HG03095 (cell line): ENCODE measurements around the gene NMBR.
"Not testable (repeated sequence)": the region's sequence is repeated elsewhere in the genome, so short reads cannot be mapped to it uniquely, and the experiment has no call there.

Experiments
- ATAC-seq: cut with Tn5 transposase; IDR thresholded peaks from one replicate; pipeline ENCODE4 v1.9.1; 2021; ENCODE audit warnings: moderate library complexity; ENCODE audit not compliant: unreplicated experiment

The NMBR gene

DNA sequence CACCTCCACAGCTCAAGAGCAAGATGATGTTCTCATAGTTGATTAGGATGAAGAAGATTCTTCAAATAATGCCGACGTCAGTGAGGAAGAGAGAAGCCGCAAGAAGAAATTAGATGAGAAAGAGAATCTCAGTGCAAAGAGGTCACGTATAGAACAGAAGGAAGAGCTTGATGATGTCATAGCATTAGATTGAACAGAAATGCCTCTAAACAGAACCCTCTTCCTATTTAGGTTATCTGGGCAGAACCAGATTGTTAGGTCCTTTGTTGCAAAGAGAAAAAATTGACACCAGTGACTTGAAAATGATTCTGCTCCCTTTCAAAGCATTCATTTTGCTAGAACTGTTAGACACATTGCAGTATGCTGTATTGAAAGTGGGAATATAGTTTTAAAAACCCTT, 84.1 kb downstream of the NMBR start:
- ATAC-seq, result not testable (repeated sequence)

DNA sequence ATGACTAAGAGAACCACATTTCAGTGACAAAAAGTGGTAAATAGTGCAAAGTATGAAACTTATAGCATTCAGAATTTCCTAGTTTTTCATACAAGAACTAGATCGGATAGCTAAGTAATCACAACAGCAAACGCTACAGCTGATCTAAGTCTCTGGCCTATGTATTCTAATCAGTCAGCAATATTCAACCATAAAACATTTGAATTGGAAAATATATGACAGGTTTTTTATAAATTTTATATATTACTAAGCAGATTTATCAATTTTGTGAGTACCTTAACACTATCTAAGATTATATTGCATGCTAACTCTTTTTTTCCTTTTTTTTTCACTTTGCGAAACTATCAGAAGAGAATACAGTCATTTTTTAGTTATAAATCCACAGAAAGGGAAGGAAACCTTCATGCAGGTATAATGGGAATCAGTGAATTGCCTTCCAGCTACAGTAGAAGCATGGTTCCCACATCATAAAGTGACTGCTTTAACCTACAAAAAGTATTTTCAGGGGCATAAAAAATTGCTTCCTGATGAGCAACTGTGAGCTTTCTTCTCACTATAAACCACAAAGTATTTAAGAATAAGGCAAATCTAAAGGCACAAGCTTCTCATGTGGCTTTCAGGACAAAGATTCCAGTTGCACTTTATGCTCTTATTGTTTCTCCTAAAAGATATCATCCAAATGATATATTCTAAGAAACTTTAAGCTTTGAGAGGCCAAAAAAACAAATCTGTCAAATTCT, 88.2 kb downstream of the NMBR start:
- ATAC-seq, result no peak

DNA sequence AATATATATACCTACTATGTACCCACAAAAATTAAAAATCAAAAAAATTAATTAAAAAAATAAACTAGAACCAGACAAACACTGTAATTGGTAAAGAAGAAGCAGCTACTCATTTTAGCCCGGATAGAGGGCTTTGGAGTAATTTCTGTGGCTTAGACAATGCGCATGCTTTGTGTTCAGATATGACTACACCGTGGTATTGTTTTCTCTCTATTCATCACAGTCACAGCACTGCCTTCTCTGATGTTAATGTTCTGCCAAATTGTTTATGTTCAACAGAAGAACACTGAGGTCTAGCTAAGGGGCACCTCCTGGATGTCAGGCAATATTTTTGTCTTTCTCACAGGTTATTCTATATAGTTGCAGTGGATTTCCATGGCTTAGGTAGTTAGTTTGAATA, 91.7 kb downstream of the NMBR start:
- peak; percentile 74 for ATAC-seq

DNA sequence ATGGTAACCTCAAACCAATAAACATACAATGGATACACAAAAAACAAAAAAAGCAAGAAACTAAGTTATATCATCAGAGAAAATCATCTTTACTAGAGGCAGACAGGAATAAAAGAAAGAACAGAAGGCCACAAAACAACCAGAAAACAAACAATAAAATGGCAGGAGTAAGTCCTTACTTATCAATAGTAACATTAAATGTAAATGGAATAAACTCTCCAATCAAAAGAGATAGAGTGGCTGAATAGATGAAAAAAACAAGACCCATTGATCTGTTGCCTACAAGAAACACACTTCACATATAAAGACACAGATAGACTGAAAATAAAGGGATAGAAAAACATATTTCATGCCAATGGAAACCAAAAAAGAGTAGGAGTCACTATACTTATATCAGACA, 95.5 kb downstream of the NMBR start:
- no peak for ATAC-seq

DNA sequence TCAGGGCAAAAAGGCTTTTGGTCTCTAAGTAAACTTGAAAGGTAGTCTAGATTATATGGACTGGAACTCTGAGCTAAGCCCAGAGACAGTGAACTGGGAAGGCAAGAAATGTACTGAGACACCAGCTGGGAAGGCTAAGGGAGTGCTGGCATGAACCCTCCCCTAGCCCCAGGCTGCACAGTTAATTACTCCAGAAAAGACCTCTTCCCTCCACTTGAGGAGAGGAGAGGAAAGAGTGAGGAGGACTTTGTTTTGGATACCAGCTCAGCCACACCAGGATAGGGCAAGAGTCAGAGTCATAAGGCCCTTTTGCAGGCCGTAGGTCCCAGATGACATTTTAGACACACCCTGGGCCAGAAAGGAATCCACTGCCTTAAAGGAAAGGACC, 98.3 kb downstream of the NMBR start:
- no peak for ATAC-seq

DNA sequence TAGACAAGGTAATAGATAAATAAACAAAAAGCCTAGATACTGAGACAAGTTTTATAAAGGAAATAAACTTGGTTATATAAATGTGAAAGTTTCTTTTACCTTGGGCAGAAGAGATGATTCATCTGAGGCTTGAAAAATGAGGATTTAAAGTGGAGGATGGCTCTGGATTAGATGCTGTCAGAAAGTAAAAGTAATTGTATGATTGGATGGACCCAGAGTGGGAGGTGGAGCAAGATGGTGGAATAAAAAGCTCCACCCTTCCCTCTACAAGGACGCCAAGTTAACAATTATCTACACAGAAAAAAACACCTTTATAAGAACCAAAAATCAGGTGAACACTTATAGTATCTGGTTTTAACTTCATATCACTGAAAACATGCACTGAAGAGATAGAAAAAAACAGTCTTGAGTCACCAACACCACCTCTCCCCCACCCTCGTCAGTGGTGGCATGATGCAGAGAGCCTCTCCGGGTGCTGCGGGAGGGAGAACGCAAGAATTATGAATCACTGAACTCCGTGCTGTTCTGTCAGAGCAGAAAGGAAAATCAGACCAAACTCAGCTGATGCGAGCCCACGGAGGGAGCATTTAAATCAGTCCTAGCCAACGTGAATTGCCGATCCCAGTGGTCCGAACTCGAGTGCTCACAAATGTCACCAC, 98.9 kb downstream of the NMBR start:
- ATAC-seq, result no peak

DNA sequence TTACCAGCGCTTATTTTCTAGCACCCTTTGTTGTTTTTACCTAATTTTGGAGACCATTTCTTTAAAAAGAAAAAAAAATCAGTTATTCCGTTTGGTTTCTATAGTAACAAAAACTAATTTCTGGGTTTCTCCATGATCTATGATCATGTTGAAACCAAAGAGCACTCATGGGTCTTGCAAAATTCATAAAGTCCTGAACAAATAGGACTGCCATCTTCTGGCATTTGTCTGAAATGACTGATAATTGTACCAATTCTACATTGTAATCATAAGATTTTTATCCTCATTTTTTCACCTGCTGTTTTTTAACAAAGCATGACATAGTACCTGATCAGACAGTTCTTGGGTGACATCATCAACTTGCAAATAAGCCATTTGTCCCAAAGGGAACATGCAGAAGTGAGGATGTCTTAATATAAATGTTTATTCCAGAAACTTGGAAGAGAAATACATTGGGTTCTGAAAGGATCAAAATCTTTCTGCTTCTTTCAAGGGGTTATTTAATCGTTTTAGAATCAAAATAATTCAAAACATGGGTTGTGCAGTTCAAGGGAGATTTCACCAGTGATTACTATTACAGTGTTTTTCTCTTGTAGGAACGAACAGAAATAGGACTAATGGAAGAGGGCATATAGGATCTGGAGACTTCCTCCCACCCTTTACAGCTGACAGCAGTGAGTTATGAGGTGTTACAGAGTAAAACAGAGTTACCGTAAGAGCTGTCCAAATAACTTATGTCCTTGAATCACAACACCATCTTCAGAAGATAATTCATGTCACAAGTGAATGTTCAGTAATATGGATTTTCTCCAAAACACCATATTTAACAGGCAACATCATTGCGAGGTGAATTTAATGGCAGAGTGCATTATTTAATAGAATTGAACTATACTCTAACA, 101.3 kb downstream of the NMBR start:
- no peak for ATAC-seq

DNA sequence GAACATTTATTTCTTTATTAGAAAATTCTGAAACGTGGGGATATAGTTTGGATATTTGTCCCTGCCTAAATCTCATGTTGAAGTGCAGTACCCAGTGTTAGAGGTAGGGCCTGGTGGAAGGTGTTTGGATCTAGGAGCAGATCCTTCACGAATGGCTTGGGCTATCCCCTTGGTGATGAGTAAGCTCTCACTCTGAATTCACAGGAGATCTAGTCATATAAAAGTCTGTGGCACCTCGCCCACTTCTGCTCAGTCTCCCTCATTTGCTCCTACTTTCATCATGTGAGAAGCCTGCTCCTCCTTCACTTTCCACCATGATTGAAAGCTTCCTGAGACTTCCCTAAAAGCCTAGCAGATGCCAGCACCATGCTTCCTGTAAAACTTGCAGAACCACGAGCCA, 111.0 kb downstream of the NMBR start:
- ATAC-seq, result no peak

DNA sequence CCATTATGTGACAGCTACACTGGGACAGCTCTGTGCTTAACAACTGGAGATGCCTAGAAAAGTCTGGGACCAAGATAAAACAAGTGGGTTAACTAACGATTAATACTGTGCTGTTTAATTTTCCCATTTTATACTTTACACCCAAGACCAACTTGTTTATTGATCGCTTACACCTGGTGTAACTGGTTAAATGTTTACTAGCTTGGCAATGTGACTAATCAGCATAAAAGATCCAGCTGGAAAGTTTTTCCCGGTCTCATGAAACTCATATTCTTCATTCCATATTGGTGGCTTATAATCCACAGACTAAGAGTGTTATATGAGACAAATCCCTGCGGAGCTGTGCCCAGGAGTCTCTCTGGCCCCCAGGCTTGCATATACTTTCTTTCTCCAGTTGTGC, 115.9 kb downstream of the NMBR start:
- ATAC-seq, result no peak

DNA sequence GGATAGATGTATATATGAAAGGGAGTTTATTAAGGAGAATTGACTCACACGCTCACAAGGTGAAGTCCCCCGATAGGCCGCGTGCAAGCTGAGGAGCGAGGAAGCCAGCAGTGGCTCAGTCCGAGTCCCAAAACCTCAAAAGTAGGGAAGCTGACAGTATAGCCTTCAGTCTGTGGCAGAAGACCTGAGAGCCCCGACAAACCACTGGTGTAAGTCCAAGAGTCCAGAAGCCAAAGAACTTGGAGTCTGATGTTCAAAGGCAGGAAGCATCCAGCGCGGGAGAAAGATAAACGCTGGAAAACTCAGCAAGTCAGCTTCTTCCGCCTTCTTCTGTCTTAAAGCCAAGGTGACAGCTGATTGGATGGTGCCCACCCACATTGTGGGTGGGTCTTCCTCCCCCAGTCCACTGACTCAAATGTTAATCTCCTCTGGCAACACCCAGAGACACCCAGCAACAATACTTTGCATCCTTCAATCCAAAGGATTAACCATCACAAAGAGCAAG, 116.8 kb downstream of the NMBR start:
- ATAC-seq, result no peak

DNA sequence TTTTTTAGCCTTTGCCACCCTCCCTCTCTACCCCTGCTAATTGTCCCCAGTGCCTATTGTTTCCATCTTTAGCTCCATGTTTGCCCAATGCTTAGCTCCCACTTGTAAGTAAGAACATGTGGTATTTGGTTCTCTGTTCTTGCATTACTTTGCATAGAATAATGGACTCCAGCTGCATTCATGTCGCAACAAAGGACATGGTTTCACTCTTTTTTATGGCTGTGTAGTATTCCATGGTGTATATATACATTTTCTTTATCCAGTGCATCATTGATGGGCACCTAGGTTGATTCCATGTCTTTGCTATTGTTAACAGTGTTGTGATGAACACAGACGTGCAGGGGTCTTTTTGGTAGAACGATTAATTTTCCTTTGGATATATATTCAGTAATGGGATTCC, 118.4 kb downstream of the NMBR start:
- ATAC-seq, result no peak

DNA sequence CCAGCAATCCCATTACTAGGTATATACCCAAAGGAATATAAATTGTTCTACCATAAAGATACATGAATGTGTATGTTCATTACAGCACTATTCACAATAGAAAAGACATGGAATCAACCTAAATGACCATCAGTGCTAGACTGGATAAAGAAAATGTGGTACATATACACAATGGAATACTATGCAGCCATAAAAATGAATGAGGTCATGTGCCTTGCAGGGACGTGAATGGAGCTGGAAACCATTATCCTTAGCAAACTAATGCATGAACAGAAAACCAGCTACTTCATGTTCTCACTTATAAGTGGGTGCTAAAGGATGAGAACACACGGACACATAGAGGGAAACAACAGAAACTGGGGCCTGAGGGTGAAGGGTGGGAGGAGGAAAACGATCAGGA, 119.1 kb downstream of the NMBR start:
- ATAC-seq, result not testable (repeated sequence)

DNA sequence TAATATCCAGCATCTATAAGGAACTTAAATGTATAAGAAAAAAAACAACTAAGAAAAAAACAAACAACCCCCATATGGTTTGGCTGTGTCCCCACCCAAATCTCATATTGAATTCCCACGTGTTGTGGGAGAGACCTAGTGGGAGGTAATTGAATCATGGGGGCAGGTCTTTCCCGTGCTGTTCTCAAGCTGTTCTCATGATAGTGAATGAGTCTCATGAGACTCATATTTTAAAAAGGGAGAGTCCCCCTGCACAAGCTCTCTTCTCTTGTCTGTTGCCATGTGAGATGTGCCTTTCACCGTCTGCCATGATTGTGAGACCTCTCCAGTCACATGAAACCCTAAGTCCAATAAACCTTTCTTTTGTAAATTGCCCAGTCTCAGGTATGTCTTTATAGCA, 119.8 kb downstream of the NMBR start:
- no peak for ATAC-seq

DNA sequence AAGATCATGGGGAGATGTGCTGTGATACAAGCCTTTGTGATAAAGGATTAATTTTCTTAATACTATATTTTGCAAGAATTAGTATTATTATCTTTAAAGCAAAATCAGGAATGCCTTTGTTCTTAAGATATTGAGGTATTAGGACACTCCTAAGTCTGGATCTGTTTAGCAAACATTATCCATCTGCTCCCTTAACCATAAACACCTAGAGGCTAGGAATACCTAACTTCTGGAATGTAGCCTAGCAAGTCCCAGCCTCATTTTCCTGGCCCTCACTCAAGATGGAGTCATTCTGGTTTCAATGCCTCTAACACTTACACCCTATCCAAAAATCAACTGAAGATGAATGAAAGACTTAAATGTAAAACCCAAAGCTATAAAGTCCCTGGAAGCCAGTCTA, 120.5 kb downstream of the NMBR start:
- no peak for ATAC-seq
